Measurements from ENCODE around the gene EHD3.

DNA sequence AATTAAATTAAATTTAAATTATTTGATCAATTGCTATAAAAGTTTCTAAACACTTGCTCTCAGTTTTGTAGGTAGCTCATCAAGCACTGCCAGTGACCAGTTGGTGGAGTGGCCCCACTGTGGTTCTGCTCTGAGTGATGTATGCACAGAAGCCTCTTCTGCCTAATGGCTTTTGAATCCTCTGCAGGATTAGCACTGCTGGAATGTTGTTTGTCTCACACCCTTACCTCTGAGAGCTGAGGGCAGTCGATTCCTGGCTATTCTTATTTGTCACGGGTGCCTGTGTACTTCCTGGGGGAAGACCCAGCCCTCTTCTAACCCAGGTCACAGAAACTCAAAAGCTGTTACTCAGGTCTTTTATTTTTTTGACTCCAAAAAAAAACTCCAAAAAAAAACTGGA lies 26.2 kb upstream of the EHD3 start:
- TF ChIP-seq CTCF (IDR thresholded peaks at IDR 0.05) (no peak), EZH2phosphoT487 (IDR thresholded peaks at IDR 0.05) (no peak), EZH2 (IDR thresholded peaks at IDR 0.05) (no peak)
